Left renal cortex interstitium (tissue), 4 donors: ENCODE measurements around the gene ARID3C. TPM values are rescaled to one million over a fixed set of nuclear protein-coding genes. Genes with fewer than 3 reads are reported as not detected.
A peak's percentile ranks its signal among the peaks of the same experiment; 100 is the strongest.

Source experiments
- DNase-seq, 4 donors: peaks; one replicate each; pipeline ENCODE4 v3.0.0-alpha.2; 2013; ENCODE audit warnings: low read depth in 4 of 4, low spot score in 2 of 4, missing footprints in 1 of 4
- polyA plus RNA-seq, 4 donors: library from polyadenylated mRNA; unstranded; fragments of 120-200 nt; gene quantifications; one replicate each; pipeline ENCODE4 v1.2.1, GENCODE V29; 2013; ENCODE audit not compliant: insufficient read length in 4 of 4

ARID3C gene, protein sequence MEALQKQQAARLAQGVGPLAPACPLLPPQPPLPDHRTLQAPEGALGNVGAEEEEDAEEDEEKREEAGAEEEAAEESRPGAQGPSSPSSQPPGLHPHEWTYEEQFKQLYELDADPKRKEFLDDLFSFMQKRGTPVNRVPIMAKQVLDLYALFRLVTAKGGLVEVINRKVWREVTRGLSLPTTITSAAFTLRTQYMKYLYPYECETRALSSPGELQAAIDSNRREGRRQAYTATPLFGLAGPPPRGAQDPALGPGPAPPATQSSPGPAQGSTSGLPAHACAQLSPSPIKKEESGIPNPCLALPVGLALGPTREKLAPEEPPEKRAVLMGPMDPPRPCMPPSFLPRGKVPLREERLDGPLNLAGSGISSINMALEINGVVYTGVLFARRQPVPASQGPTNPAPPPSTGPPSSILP
- under 1 TPM in 3 of 4 donors, not detected in 1; 0.16 to 0.21 (median 0.19) TPM for polyA plus RNA-seq

DNA sequence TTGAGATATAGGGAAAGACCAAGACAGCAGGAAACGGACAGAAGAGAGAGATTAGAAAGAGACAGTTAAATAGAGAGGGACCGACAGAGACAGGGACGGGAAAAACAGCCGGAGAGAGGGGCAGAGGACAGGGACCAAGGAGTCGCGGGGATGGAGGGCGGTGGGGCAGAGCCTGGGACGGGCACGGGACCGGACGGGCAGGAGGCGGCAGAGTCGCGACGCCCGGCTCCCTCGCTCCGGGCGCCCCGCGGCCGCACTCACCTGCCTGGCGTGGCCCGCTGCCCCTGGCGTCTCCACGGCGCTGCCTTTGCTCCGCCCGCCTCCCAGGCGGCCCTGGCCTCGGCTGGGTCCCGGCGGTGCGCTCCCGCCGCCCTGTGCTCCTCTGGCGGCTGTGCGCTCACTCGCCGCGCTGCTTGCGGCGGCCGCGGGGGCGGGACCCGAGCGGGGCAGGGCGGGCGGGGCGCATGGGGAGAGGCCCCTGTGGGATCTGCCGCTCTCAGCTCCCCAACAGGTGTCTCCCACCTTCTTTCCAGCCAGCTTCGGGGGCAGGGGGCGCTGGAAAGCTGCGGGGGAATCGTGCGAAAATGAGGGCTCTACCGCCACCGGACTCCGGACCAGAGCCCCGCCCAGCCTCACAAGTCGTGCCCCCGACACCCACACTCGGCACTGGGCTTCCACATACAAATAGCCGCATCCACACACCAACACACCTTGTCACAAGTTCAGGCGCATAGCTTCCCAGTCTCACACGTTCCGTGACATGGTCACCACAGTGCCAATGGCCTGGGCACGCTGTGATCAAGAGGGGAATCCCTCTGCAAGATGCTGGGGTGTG lies at the start of gene ARID3C:
Gene ARID3C (minus strand): TSS at position 411 of the 835 bp plus-strand sequence. CDS start 1,052 bp downstream, outside the sequence.
- no peak for DNase-seq

DNA sequence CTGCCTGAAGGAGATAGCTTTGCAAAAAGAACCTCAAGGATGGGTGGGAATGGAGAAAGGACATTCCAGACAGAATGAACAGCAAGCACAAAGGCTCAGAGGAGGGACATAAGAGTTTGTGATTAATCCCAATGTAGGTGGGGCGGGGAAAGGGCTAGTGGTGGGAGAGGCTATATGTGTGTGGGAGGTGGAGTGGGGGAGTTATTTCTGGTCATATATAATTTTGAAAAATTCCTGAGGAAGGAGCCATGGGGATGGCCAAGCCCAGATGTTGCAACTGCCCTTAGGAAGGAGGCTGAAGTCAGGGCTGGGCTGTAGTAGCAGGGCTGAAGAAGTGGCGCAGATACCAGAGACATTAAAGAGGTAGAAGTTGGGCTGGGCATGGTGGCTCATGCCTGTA lies 47.0 kb upstream of the ARID3C start:
- DNase-seq: no peak

DNA sequence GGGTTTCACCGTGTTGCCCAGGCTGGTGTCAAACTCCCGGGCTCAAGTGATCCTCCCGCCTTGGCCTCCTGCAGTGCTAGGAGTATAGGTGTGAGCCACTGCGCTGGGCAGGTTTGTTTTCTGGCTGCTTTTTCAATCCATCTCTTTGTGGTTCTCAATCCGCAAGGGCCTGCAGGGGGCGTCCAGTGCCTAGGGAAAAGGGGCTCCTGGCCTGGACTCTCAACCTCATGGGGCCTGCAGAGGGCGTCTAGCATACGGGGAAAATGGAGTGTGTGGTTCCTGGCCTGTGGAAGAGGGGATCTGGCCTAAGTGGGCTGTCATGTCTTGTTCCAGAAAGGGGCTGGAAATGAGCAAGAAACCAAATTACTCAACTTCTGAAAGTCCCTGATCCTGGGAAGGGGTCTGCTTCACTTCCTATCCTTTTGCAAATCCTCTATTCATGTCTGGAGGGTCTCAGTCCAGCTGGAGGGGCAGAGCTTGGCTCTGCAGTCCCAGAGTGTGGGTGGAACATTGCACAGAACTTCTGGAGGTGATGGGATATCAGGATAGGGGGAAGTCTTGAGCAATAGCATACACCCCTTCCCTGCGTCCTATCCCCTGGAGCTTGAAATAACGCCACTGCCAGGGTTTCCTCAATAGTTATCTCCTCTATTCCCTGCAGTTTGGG lies 46.3 kb upstream of the ARID3C start:
- DNase-seq: no peak

DNA sequence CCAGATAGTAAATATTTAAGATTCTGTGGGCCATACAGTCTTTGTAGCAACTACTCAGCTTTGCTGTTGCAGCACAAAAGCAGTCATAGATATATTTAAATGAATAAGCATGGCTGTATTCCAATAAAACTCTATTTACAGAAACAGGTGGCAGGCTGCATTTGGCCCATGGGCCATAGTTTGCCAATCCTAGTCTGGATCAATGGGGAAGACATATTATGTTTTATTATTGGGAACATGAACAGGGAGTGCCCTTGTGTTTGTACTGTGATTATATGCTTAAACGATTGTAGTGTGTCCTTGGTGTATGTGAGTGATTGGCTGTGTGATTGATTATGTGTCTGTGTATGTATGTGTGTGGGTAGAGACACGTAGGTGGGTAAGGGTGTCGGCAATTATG lies 45.6 kb upstream of the ARID3C start:
- no peak for DNase-seq

DNA sequence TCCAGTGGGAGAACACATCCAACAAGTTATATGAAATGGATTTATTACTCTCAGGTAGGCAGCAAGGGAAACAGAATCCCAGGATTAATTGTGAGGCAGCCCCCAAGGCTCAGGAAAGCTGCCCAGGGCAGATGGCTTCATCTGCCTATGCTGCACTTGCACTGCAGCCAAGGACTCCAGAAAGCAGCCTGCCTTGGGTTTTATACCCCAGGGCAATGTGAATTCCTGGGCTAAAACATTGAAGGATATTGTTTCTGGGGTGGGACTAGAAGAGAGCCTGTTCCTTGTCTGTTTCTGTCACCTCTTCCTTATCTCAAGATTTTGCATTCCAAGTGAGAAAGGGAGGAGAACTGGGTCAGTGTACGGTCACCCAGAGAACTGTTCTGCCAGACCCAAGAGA lies 42.4 kb upstream of the ARID3C start:
- no peak for DNase-seq

DNA sequence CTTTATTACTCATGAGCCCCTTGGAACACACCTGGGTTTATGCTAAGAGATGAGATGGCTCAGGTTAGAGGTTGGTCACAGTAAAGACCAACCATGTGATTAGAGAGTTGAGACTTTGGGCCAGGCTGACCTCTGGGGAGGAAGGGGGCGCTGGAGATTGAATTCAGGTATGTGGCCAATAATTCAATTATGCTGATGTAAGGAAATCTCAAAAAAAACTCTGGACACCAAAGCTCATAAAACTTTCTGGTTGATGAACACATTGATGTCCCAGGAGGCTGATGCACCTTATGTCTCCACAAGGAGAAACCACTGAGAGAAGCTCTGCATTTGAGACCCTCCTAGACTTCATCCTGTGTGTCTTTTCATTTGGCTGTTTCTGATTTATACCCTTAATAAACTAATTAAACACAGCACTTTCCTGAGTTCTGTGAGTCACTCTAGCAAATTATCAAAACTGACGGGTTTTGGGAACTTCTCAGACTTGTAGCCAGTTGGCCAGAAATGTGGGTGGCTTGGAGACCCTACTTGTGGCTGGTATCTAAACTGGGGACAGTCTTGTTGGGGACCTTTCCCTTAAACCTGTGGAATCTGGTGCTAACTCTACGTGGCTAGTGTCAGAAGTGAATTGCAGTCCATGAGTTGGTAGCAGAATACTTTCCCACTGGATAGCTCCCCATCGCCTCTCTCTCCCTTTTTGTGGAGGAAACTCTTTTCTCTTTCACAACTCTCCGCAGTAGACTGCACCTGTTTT lies 41.1 kb upstream of the ARID3C start:
- DNase-seq: no peak

DNA sequence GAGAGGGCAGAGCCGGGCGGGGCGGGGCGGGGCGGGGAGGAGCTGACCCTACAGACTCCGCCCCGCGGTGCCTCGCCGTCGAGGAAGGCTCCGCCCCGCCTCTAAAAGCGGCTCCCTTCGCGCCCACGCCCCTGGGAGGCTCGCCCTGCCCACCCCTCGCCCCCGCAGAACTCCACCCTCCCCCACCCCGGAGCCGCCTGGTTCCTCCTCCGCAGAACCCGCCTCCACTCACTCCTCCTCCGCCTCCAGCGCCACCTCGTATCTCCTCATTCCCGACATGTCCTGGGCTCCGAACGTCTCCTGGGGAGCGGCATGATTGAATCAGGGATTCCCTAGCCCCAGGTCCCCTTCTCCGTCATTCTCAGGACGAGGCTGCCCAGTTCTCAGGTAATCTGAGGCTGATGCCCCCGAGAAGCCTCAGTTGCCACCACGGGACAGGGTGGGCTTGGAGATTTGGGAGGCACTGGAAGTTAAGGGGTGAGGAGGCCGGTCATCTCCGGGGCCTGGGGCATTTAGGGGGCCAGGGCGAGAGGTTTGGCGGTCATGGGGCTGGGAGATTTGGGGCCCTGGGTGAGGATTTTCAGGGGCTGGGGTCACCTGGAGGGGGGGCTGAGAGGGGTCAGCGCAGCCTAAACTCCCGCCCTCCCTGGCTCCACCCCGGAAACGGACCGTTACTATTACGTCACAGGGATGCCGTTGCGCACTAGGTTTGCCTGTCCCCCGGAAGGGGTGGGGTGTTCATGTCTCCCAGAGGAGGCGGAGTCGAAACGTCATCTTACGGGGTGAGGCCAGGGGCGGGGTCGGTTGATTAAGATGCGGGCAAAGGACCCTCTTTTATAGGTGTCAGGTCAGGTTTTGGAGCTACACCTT lies 36.8 kb upstream of the ARID3C start:
- DNase-seq: peak; percentile 83 to 93 (median 88)

DNA sequence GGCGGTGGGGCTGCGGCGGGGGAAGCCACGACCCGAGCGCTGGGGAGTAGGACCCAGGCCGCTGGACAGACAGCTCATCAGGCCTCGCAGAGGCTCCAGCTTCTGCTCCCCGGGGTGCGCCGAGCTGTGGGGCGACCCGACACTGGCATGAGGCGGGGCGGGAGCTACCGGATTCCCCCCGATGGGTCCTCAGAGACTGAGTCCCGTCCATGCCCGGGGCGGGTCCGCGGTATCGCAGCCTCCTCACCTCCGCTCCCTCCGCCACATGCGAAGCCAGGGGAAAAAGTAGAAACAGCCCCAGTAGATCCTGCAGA lies 36.2 kb upstream of the ARID3C start:
- no peak for DNase-seq

DNA sequence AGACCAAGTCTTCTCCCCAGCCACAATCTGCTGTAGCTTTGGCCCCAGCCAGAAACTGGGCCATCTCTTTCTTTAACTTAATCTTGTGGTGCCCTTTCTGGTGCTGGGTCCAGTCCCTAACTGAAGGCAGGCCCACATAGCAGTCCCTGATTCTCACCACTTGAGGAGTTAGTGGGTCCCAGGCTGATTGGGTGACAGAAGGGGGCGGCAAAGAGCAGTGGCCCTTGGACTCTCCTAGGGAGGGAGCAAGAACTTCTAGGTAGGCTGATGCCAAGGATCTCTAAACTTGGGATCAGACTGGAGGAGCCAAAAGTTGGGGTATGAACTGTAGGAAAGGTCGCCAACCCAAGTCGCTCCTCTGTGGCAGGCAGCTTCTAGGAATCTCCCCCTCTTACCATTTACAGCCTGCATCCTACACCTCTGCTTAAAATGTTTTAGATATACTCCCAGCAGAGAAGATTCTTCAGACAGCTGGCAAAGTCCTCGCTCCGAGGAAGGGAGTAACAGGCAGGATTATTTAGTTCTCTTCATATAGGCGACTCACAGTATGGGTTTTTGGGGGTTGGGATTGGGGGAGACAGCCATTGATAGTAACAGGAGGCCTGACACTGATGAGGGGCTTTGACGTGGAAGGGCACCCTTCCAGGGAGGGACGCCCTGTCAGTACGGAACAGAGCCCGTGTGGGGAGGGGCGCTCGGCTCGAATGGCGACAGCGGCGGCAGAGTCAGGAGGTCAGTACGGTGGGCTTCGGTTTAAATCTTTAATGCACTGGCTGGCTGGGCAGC lies 35.6 kb upstream of the ARID3C start:
- DNase-seq: peak in 1 of 4 donors; percentile 60

DNA sequence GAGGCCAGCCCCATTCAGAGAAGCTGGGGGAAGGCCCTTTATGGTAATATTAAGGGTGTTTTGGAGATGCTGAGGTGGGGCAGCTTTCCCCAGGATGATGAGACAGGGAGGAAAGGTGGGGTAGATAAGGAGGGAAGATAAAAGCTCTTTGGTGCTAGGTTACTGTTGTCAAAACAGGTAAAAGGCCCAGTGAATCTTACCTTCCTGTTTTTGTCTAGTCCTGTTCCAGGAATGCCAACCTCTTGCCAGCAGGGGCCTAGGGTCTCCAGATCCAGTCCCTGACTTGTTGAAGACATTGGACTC lies 34.4 kb upstream of the ARID3C start:
- DNase-seq: no peak

DNA sequence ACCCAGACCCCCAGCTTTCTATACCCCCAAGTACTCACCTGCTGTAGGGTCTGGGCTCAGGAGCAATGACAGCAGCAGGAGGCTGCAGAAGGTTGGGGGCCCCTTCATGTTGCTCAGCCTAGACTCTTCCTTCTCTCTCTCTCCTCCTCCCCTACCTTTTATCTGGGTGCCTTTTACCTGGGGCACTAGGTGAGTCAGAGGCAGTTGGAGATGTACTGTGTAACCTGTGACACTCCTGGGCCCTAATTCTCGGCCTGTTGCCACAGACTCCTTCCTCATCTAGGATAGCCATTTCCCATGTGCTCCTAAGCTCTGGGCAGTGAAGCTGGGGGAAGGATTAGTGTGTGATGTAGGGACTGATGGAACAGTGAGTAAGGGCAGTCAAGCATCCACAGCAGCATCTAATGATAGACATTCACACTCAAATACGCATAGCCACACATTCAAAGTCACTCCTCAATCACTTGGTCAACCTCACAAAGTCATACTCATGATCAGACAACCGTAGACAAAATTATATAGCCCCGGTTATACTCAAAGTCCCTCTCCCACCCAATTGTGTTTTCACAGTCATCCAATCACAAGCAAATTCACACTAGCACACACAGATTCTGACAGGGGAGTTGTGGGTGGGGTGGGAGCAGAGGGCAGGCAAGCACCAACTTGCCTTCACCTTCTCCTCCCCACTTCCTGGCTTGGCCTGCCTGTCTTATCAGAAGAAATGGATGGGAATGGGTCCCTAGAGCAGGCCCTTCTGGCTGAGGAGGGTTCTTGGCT lies 33.8 kb upstream of the ARID3C start, which contains the start of gene CCL27:
Gene CCL27 (minus strand): TSS at position 132 of the 777 bp plus-strand sequence. CDS start 24 bp downstream, at position 108.
- DNase-seq: no peak

DNA sequence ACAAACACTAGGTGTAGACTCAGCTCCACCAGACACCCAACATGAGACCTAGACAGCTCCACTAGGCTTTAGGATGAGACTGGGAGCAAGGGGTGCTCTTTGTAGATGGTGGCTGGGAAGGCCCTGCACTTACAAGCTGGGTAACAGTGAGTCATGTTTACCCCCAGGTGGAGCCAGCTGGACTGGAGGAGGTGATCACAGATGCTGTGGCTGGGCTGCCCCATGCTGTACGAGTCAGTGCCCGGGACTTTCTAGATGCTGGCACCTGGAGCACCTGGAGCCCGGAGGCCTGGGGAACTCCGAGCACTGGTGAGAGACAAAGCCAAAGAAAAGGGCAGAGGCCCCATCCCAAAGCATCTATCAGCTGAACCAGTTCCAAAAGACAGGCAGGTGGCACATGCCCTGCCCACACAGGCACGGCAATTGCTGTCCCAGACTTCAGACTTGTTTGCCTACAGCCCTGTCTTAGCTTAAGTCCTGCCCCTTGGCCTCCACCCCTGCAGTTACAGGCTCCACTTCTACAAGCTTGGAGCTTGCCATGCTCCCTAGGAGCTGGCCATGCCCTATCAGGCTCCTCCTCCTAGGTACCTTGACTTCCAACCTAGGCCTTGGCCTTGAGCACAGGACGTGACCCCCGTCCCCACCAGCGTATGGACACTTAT lies 30.9 kb upstream of the ARID3C start:
- DNase-seq: no peak

DNA sequence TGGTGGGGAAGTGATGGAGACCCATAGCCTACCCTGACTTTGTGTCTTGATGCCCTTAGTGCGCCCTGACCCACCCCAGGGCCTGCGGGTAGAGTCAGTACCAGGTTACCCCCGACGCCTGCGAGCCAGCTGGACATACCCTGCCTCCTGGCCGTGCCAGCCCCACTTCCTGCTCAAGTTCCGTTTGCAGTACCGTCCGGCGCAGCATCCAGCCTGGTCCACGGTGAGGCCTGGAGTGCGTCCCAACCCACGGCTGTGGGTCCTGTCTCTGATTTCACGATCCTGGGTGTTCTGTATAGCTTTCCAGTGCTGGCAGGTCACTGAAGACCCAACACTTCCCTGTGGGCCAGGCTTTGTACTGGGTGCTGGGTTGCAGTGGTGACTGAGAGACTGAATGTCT lies 29.6 kb upstream of the ARID3C start:
- no peak for DNase-seq

DNA sequence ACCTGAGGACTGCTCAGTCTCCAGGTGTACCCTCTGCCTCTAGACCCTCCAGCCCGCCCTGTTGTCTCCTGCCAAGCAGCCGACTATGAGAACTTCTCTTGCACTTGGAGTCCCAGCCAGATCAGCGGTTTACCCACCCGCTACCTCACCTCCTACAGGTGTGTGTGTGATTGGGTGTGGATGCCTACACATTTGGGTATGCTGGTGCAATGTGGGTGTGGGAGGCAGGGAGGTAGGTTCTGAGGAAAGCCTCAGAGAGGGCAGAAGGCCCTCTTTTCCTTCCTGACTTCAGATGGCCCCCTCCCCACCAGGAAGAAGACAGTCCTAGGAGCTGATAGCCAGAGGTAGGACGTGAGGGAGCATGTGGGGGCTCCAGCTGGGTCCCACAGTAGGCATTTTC lies 28.1 kb upstream of the ARID3C start:
- DNase-seq: no peak

DNA sequence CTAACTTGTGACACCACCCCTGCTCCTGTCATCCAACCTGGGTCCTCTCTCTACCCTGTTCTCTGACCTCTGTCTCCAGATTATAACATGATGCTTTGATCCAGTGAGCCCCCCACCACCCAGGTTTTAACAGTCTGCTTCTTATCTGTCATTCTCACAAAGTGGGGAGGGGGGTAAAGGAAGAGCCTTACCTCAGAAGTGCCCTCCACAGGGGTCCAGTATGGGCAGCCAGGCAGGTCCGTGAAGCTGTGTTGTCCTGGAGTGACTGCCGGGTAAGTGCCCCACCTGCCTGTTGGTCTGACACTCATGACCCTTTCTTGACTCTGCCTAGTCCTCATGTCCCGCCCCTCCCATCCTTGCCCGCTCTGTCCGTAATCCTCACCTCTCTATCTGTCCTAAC lies 26.5 kb upstream of the ARID3C start:
- no peak for DNase-seq

DNA sequence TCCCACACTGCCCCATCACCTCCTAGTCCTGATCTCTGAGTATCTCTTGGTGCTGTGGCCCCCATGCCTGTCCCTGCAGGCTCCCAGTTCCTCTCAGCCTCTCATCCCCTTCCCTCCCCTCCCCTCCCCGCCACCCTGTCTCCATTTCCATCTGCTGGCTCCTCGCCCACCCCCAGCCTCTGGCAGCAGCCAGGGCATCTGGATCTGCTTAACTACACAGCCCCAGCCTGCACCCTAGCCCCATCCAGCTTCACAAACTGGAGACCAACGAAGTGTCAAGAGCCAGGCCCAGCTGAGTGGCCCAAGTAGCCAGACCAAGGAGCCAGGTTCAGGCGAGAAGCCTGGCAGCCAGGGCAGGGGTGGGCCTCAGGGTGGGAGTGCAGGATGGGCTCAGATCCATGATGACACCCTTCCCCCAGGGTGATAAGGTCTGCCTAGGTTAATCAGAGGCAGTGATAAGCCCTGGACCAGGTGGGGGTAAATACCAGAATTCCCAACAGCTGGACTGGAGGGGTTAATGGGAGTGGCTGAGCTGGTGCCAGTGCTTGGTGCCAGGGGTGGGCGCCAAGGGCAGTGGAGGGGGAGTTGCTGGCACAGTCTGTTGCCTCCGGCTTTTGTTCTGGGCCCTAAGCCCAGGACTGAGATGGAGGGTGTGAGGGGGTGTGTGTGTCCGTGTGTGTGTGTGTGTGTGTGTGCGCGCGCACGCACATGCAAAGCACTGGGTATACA lies 25.6 kb upstream of the ARID3C start:
- DNase-seq: no peak
